ENCODE results near the gene C2CD4C.
"Not testable (repeated sequence)": the region's sequence is repeated elsewhere in the genome, so short reads cannot be mapped to it uniquely, and the experiment has no call there.

The C2CD4C gene, protein sequence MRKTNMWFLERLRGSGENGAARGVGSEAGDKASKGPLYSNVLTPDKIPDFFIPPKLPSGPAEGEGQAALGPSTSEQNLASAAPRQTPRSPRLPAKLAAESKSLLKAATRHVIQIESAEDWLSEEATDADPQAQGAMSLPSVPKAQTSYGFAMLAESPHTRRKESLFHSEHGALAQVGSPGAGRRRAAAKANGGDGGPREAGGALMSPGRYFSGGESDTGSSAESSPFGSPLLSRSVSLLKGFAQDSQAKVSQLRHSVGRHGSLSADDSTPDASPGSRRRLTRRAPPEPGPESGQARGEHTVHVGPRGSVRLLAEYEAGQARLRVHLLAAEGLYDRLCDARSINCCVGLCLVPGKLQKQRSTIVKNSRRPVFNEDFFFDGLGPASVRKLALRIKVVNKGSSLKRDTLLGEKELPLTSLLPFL

GRCh38 chr19:408902-409515 lies at the start of gene C2CD4C:
Gene C2CD4C (minus strand): TSS chr19:409147. CDS start chr19:408361, 786 bp downstream.
- DNase-seq, result no peak

- no peak for DNase-seq
Measured at GRCh38 chr19:458091-459042, 49.4 kb upstream of the C2CD4C start.

- DNase-seq, result no peak
Measured at GRCh38 chr19:457636-458035, 48.7 kb upstream of the C2CD4C start.

DNA sequence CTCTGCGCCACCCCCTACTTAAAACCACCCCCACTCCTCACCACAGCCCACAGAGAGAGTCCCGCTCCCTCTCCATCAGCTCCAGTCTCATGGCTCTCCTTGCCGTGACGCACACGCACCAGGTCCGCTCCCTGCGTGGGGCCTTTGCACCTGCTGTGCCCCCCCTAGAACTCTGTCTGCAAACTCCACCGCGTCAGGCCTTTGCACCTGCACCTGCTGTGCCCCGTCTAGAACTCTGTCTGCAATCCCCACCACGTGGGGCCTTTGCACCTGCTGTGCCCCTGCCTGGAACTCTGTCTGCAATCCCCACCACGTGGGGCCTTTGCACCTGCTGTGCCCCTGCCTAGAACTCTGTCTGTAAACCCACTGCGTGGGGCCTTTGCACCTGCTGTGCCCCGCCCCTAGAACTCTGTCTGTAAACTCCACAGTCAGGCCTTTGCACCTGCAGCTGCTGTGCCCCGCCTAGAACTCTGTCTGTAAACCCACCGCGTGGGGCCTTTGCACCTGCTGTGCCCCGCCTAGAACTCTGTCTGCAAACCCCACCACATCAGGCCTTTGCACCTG lies 47.7 kb upstream of the C2CD4C start:
- no peak for DNase-seq

DNA sequence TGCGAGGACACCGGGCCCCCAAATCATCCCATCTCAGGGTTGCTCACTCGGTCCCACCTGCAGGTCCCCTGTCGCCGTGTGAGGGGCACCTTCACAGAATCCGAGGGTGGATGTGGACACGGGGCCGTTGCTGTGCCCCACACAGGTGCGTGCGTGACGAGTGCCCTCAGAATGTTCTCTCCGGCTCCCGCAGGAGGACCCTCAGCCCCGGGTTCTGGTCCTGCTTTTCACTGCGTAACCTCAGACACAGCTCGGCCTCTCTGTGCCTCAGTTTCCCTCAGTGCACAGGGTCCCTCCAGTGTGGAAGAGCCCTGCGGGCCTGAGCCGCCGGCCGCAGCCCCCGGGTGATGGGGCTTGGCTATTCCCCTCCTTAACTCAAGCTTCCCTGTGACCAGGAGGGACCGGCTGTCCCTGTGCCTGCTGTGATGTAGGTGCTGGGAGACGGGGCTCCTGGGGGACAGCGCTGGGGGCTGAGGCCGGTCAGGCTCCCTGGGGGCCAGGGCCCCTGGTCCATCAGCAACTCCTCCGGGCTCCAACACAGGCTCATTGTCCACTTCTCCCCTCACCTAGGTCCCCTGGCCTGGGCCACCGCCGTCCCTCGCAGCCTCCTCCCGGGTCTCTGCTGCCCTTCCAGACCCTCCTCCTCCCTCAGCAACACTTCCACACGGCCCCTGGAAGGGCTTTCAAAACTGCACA lies 47.1 kb upstream of the C2CD4C start:
- DNase-seq, result no peak

GRCh38 chr19:455031-455705 lies 46.2 kb upstream of the C2CD4C start:
- no peak for DNase-seq

GRCh38 chr19:453606-454005 lies 44.7 kb upstream of the C2CD4C start:
- DNase-seq, result no peak

GRCh38 chr19:452829-453228 lies 43.9 kb upstream of the C2CD4C start:
- no peak for DNase-seq

- not testable (repeated sequence) for DNase-seq
Measured at GRCh38 chr19:450912-451481, 42.0 kb upstream of the C2CD4C start.

GRCh38 chr19:449916-450315 lies 41.0 kb upstream of the C2CD4C start:
- no peak for DNase-seq

GRCh38 chr19:447816-448560 lies 39.0 kb upstream of the C2CD4C start:
- no peak for DNase-seq

DNA sequence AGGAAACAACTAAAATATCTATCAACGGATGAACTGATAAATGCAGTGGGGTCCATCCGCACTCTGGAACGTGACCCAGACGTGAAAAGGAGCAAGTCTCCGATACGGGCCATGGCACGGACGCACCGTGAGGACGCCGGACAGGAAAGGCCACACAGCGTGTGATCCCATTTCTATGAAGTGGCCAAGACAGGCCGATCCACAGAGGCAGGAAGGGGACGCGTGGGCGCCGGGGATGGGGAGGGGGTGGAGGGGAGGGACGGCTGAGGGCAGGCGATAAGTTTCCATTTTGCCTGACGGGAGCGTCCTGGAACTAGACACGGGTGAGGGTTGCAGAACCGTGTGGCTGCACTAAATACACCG lies 38.1 kb upstream of the C2CD4C start:
- DNase-seq, result no peak

DNA sequence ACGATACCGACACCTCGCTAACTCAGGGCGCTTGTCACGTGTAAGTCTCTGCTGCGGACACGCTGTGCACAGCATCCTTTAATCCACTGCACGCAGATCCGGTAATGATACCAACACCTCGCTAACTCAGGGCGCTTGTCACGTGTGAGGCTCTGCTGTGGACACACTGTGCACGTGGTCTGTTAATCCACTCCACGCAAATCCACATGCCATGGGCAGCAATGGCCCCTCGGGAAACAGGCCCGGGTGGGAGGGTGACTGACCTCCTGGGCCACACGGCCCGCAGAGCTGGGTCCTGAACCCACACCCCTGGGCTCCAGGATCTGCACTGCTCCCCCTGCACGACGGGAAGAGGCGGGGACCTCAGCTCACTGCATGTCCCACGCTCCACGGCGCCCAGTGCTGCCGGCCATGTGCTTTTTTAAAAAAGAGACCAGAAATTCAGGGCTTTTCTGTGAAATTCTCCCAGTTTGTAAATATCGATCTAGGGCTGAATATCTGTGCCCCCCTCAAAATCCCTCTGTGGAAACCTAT lies 35.8 kb upstream of the C2CD4C start:
- DNase-seq, result no peak

DNA sequence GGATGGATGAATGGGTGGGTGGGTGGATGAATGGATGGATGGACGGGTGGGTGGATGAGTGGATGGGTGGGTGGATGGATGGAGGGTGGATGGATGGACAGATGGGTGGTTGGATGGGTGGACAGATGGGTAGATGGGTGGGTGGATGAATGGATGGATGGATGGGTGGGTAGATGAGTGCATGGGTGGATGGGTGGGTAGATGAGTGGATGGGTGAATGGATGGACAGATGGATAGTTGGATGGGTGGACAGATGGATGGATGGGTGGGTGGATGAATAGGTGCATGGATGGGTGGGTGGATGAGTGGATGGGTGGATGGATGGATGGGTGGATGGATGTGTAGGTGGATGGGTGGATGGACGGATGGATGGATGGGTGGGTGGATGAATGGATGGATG lies 34.1 kb upstream of the C2CD4C start:
- DNase-seq, result no peak

DNA sequence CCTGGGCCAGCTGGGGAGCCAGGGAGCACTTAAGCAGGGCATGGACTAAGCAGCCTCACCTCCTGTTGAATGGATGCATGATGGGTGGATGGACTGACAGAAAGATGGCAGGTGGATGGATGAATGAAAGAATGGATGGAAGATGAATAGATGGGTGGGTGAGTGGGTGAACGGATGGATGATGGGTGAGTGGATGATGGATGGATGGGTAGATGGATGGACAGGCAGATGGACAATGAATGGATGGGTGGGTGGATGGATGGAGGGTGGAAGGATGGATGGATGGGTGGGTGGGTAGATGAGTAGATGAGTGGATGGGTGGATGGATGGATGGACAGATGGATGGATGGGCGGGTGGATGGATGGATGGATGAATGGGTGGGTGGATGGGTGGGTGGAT lies 33.1 kb upstream of the C2CD4C start:
- DNase-seq, result no peak

DNA sequence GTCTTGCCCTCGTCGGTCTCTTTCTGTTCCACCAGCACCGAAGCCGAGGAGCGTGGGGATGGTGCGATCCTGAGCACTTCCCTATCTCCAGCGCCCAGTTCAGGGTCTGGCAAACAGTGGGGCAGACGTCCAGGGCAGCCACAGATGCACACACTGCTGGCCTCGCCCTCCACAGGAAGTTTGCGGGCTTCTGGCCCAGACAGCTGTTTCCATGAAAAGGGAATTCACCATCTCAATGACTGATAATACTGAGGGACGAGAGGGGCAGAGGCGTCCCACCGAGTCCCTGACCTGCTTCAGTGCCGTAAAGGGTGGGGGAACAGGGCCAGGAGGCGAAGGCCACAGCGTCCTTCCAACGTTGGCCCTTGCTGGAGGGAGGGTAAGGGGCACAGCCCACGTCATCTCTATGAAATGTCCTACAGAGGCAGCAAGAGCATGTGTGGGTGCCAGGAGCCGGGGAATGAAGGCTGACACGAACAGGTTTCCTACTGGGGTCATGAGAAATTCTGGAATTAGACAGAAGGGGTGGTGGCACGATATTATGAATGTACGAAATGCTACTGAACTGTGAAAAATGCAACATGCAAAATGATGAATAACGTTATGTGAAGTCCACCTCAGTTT lies 32.4 kb upstream of the C2CD4C start:
- DNase-seq, result no peak

GRCh38 chr19:440391-441212 lies 31.7 kb upstream of the C2CD4C start:
- DNase-seq, result no peak

- DNase-seq, result no peak
Measured at GRCh38 chr19:439167-439900, 30.4 kb upstream of the C2CD4C start.

Data from T1000 (cell line).